CD4-positive, alpha-beta T cell (primary cell): Measurements from ENCODE around the gene PRKG1. TPM values are rescaled to one million over a fixed set of nuclear protein-coding genes. Genes with fewer than 3 reads are reported as not detected.

Experiments used
- ATAC-seq: fragments of 200-7000 bp; cut with Tn5 transposase; one replicate; pipeline ENCODE4 v1.10.0; 2022; ENCODE audit warnings: mild to moderate bottlenecking; ENCODE audit not compliant: poor library complexity
- CTCF ChIA-PET: fragments of 350-600 bp; sonication (Branson Sonifier 250); formaldehyde crosslinking; loops from one replicate; lab custom pipeline; 2021; ENCODE audit warnings: antibody characterized with exemption, inconsistent platforms; lab: Charles Lee
- POLR2A ChIA-PET: fragments of 350-600 bp; sonication (Branson Sonifier 250); formaldehyde crosslinking; loops from one replicate; lab custom pipeline; 2021; ENCODE audit warnings: antibody characterized with exemption, inconsistent platforms; lab: Charles Lee
- DNase-seq, 14 experiments: peaks; one replicate each; pipeline ENCODE4 v3.0.0-alpha.2; 2013 to 2020; ENCODE audit warnings: mixed read lengths in 2 of 14
- H3K27ac ChIP-seq, 2 donors: one replicate each; pipeline versions ENCODE4 v1.5.1 to v1.7.0; 2013; ENCODE audit warnings: low read length in 2 of 2, low read depth in 1 of 2, mild to moderate bottlenecking in 1 of 2
- H3K27me3 ChIP-seq, 2 experiments: 1 replicate in 1 of 2; 2 replicates in 1 of 2; pipeline versions ENCODE4 v1.6.1 to v1.7.0; 2013; ENCODE audit warnings: low read length in 2 of 2, control low read depth in 1 of 2, mild to moderate bottlenecking in 1 of 2, moderate library complexity in 1 of 2; ENCODE audit not compliant: insufficient read depth in 2 of 2, control insufficient read depth in 1 of 2
- H3K36me3 ChIP-seq: one replicate; pipeline ENCODE4 v1.6.1; 2013; ENCODE audit warnings: low read length, control low read depth; ENCODE audit not compliant: insufficient read depth
- H3K4me1 ChIP-seq: one replicate; pipeline ENCODE4 v1.6.1; 2013; ENCODE audit warnings: low read length, control low read depth; ENCODE audit not compliant: insufficient read depth
- H3K4me3 ChIP-seq: one replicate; pipeline ENCODE4 v1.5.1; 2013; ENCODE audit warnings: mild to moderate bottlenecking, low read length, moderate library complexity
- H3K9me3 ChIP-seq, 2 experiments: 1 replicate in 1 of 2; 2 replicates in 1 of 2; pipeline versions ENCODE4 v1.6.1 to v1.7.0; 2013; ENCODE audit warnings: low read length in 2 of 2, mild to moderate bottlenecking in 2 of 2, control low read depth in 1 of 2, moderate library complexity in 1 of 2; ENCODE audit not compliant: control insufficient read depth in 1 of 2, insufficient read depth in 1 of 2
- H3K27ac Mint-ChIP-seq: one replicate; pipeline ENCODE4 v1.8.0; 2020; ENCODE audit warnings: mixed read lengths
- H3K27me3 Mint-ChIP-seq: one replicate; pipeline ENCODE4 v1.8.0; 2021; ENCODE audit warnings: mixed read lengths
- H3K36me3 Mint-ChIP-seq: one replicate; pipeline ENCODE4 v1.8.0; 2021; ENCODE audit warnings: low read depth, mixed read lengths
- H3K4me1 Mint-ChIP-seq: one replicate; pipeline ENCODE4 v1.8.0; 2021; ENCODE audit warnings: low read depth, mixed read lengths
- H3K4me3 Mint-ChIP-seq: one replicate; pipeline ENCODE4 v1.8.0; 2020; ENCODE audit warnings: mild to moderate bottlenecking, mixed read lengths
- H3K9me3 Mint-ChIP-seq: one replicate; pipeline ENCODE4 v1.8.0; 2020; ENCODE audit warnings: mixed read lengths
- CTCF ChIP-seq: fragments of 200-600 bp; IDR thresholded peaks from one replicate; pipeline ENCODE4 v1.8.0; 2022; ENCODE audit warnings: antibody characterized with exemption, mild to moderate bottlenecking
- intact Hi-C, 2 experiments: fragments of 100-400 bp; cut with DNase I in 1 of 2; cut with micrococcal nuclease in 1 of 2; formaldehyde crosslinking; loops; one replicate each; pipeline versions ENCODE4 v1.15.1 to v1.9.0; 2023 to 2025; cut with DNase I, micrococcal nuclease
- total RNA-seq, 174 experiments: library from RNA in 2 of 174; stranded (reverse) in 2 of 174; gene quantifications; one replicate each; pipeline ENCODE4 v1.2.3 and lab custom pipeline; 2021 to 2026

PRKG1 gene
- total RNA-seq, 2 experiments from 2014 or later: 0.31 TPM; not detected in 1

GRCh38 chr10:52215745-52216361, 1141.6 kb downstream of the PRKG1 start:
- Histone ChIP-seq H3K27me3 (no peaks in the 10 kb centered on the region), H3K4me1 (no peaks in the 10 kb centered on the region), H3K9me3 (no peaks in the 10 kb centered on the region), H3K36me3 (no peaks in the 10 kb centered on the region), H3K27ac (no peak overlapping the region), H3K4me3 (no peak overlapping the region)
- ChIA-PET CTCF (no interaction called here), POLR2A (no interaction called here)
- DNase-seq (peak in 9 of 14 experiments; percentile 6 to 69 (median 23)), ATAC-seq (peak; percentile 66)
- no peaks in the 10 kb centered on the region for H3K27me3 Mint-ChIP-seq
- peak; percentile 72 for TF ChIP-seq CTCF
- H3K27ac Mint-ChIP-seq: no peak overlapping the region
- intact Hi-C loops: loop anchor here (1.0 to 10.0 kb wide), 3 partner anchors 831 to 1215 kb away; no protein-coding TSS in a partner anchor
- H3K36me3 Mint-ChIP-seq: no peaks in the 10 kb centered on the region
- H3K9me3 Mint-ChIP-seq: no peaks in the 10 kb centered on the region
- no peak overlapping the region for H3K4me3 Mint-ChIP-seq
- H3K4me1 Mint-ChIP-seq: no peaks in the 10 kb centered on the region

GRCh38 chr10:52216852-52217251, 1142.6 kb downstream of the PRKG1 start:
- H3K4me1 ChIP-seq: no peaks in the 10 kb centered on the region
- H3K27ac ChIP-seq: no peak overlapping the region
- POLR2A ChIA-PET: no interaction called here
- Mint-ChIP-seq H3K27ac (no peak overlapping the region), H3K36me3 (no peaks in the 10 kb centered on the region), H3K4me3 (no peak overlapping the region), H3K4me1 (no peaks in the 10 kb centered on the region), H3K9me3 (no peaks in the 10 kb centered on the region), H3K27me3 (no peaks in the 10 kb centered on the region)
- intact Hi-C loops: loop anchor here in 1 of 2 experiments (10.0 kb wide), 1 partner anchor 832 kb away; no protein-coding TSS in a partner anchor
- H3K4me3 ChIP-seq: no peak overlapping the region
- H3K9me3 ChIP-seq: no peaks in the 10 kb centered on the region
- DNase-seq: peak in 2 of 14 experiments; percentile 4 to 12
- no peak for ATAC-seq
- H3K36me3 ChIP-seq: no peaks in the 10 kb centered on the region
- CTCF ChIA-PET: no interaction called here
- no peaks in the 10 kb centered on the region for H3K27me3 ChIP-seq
- TF ChIP-seq CTCF: no peak

- H3K4me1 ChIP-seq: no peaks in the 10 kb centered on the region
- H3K4me3 ChIP-seq: no peak overlapping the region
- no peaks in the 10 kb centered on the region for H3K36me3 ChIP-seq
- no peaks in the 10 kb centered on the region for H3K36me3 Mint-ChIP-seq
- no peak overlapping the region for H3K4me3 Mint-ChIP-seq
- ATAC-seq (no peak), DNase-seq (no peak)
- H3K27me3 Mint-ChIP-seq: no peaks in the 10 kb centered on the region
- H3K27ac ChIP-seq: no peak overlapping the region
- H3K27ac Mint-ChIP-seq: no peak overlapping the region
- ChIA-PET CTCF (interaction anchor here (0.7 kb wide), 1 partner anchor 121 kb away, joined by 3 read pairs; no protein-coding TSS in a partner anchor), POLR2A (no interaction called here)
- no peaks in the 10 kb centered on the region for H3K9me3 ChIP-seq
- intact Hi-C loops: loop anchor here in 1 of 2 experiments (10.0 kb wide), 1 partner anchor 833 kb away; no protein-coding TSS in a partner anchor
- no peaks in the 10 kb centered on the region for H3K27me3 ChIP-seq
- H3K9me3 Mint-ChIP-seq: no peaks in the 10 kb centered on the region
- H3K4me1 Mint-ChIP-seq: no peaks in the 10 kb centered on the region
- no peak for TF ChIP-seq CTCF
These were observed 1143.2 kb downstream of the PRKG1 start for GRCh38 chr10:52217531-52217930.
